H9 (cell line): ENCODE data around the gene PJA1. TPM values are rescaled to one million over a fixed set of nuclear protein-coding genes. Genes with fewer than 3 reads are reported as not detected.

Experiments used
- DNase-seq: peaks from one replicate; pipeline ENCODE4 v3.0.0-alpha.2; 2017
- H2AFZ ChIP-seq: one replicate; pipeline ENCODE4 v1.6.1; 2013; ENCODE audit warnings: mild to moderate bottlenecking, low read length, control low read depth, moderate library complexity
- H2AK5ac ChIP-seq: 2 replicates; pipeline ENCODE4 v1.6.1; 2013; ENCODE audit warnings: low read length, control low read depth, mixed read lengths; ENCODE audit not compliant: insufficient read length
- H2BK120ac ChIP-seq: one replicate; pipeline ENCODE4 v1.6.1; 2013; ENCODE audit warnings: low read depth, mild to moderate bottlenecking, low read length, control low read depth, inconsistent platforms; ENCODE audit not compliant: poor library complexity, severe bottlenecking
- H2BK12ac ChIP-seq: 2 replicates; pipeline ENCODE4 v1.6.1; 2013; ENCODE audit warnings: low read length, control low read depth, mixed read lengths, low read depth; ENCODE audit not compliant: insufficient read length
- H2BK15ac ChIP-seq: 2 replicates; pipeline ENCODE4 v1.6.1; 2013; ENCODE audit warnings: low read depth, low read length, control low read depth
- H2BK20ac ChIP-seq: one replicate; pipeline ENCODE4 v1.6.1; 2013; ENCODE audit warnings: low read depth, mild to moderate bottlenecking, low read length, control low read depth, inconsistent platforms; ENCODE audit not compliant: poor library complexity, severe bottlenecking
- H2BK5ac ChIP-seq: 2 replicates; pipeline ENCODE4 v1.6.1; 2013; ENCODE audit warnings: low read length, control low read depth, mixed read lengths; ENCODE audit not compliant: insufficient read length
- H3K14ac ChIP-seq: 2 replicates; pipeline ENCODE4 v1.6.1; 2013; ENCODE audit warnings: low read length, control low read depth; ENCODE audit not compliant: insufficient read depth
- H3K18ac ChIP-seq: 2 replicates; pipeline ENCODE4 v1.6.1; 2013; ENCODE audit warnings: low read depth, mild to moderate bottlenecking, mixed read lengths, low read length, control low read depth; ENCODE audit not compliant: insufficient read length
- H3K23ac ChIP-seq: 2 replicates; pipeline ENCODE4 v1.6.1; 2013; ENCODE audit warnings: low read length, control low read depth, mixed read lengths, low read depth; ENCODE audit not compliant: insufficient read length
- H3K23me2 ChIP-seq: 2 replicates; pipeline ENCODE4 v1.6.1; 2013; ENCODE audit warnings: low read depth, mild to moderate bottlenecking, mixed read lengths, low read length, control low read depth; ENCODE audit not compliant: insufficient read length, poor library complexity, severe bottlenecking
- H3K27ac ChIP-seq: 2 replicates; pipeline ENCODE4 v1.5.1; 2013; ENCODE audit warnings: low read length, control low read depth, mixed read lengths, low read depth; ENCODE audit not compliant: insufficient read length
- H3K27me3 ChIP-seq: 2 replicates; pipeline ENCODE4 v1.6.1; 2013; ENCODE audit warnings: low read length, control low read depth, inconsistent platforms; ENCODE audit not compliant: insufficient read depth
- H3K4ac ChIP-seq: 2 replicates; pipeline ENCODE4 v1.6.1; 2013; ENCODE audit warnings: low read depth, mild to moderate bottlenecking, control low read depth, inconsistent platforms, low read length, moderate library complexity
- H3K4me1 ChIP-seq: 2 replicates; pipeline ENCODE4 v1.6.1; 2013; ENCODE audit warnings: low read length, control low read depth, inconsistent platforms; ENCODE audit not compliant: insufficient read depth
- H3K4me2 ChIP-seq: 2 replicates; pipeline ENCODE4 v1.6.1; 2013; ENCODE audit warnings: low read length, control low read depth, mixed read lengths; ENCODE audit not compliant: insufficient read length, insufficient read depth
- H3K56ac ChIP-seq: 2 replicates; pipeline ENCODE4 v1.6.1; 2013; ENCODE audit warnings: low read depth, mild to moderate bottlenecking, mixed read lengths, low read length, control low read depth; ENCODE audit not compliant: insufficient read length
- H3K79me1 ChIP-seq: 2 replicates; pipeline ENCODE4 v1.6.1; 2013; ENCODE audit warnings: low read depth, mild to moderate bottlenecking, moderate library complexity, low read length, control low read depth, inconsistent platforms; ENCODE audit not compliant: insufficient read depth, poor library complexity, severe bottlenecking
- H3K79me2 ChIP-seq: 2 replicates; pipeline ENCODE4 v1.6.1; 2013; ENCODE audit warnings: low read length, control low read depth, inconsistent platforms; ENCODE audit not compliant: insufficient read depth
- H3K9ac ChIP-seq: 2 replicates; pipeline ENCODE4 v1.6.1; 2013; ENCODE audit warnings: low read length, control low read depth, mixed read lengths; ENCODE audit not compliant: insufficient read length; ENCODE audit errors: extremely low read depth
- H3K9me3 ChIP-seq: one replicate; pipeline ENCODE4 v1.6.1; 2013; ENCODE audit warnings: low read depth, low read length, inconsistent platforms; ENCODE audit not compliant: control insufficient read depth
- H3T11ph ChIP-seq: one replicate; pipeline ENCODE4 v1.6.1; 2013; ENCODE audit warnings: mild to moderate bottlenecking, low read length, control low read depth, inconsistent platforms
- H4K20me1 ChIP-seq: one replicate; pipeline ENCODE4 v1.6.1; 2013; ENCODE audit not compliant: control insufficient read depth, insufficient read length, insufficient read depth
- H4K5ac ChIP-seq: 2 replicates; pipeline ENCODE4 v1.6.1; 2013; ENCODE audit warnings: low read depth, mild to moderate bottlenecking, mixed read lengths, low read length, control low read depth; ENCODE audit not compliant: insufficient read length
- H4K8ac ChIP-seq: replicated peaks from 2 replicates; pipeline ENCODE4 v1.6.1; 2013; ENCODE audit warnings: low read length, control low read depth, mixed read lengths, low read depth; ENCODE audit not compliant: insufficient read length
- H4K91ac ChIP-seq: 2 replicates; pipeline ENCODE4 v1.6.1; 2013; ENCODE audit warnings: low read depth, mild to moderate bottlenecking, moderate library complexity, mixed read lengths, low read length, control low read depth; ENCODE audit not compliant: insufficient read length
- H3K27ac Mint-ChIP-seq, 3 experiments: 2 replicates in 2 of 3; 3 replicates in 1 of 3; pipeline ENCODE4 v1.8.0; 2020 to 2021; ENCODE audit warnings: mixed read lengths in 3 of 3, mild to moderate bottlenecking in 1 of 3, moderate library complexity in 1 of 3
- H3K27me3 Mint-ChIP-seq: 2 replicates; pipeline ENCODE4 v1.8.0; 2021; ENCODE audit warnings: low read depth, mild to moderate bottlenecking, moderate library complexity, mixed read lengths
- H3K36me3 Mint-ChIP-seq, 3 experiments: 2 replicates in 2 of 3; 3 replicates in 1 of 3; pipeline ENCODE4 v1.8.0; 2020 to 2021; ENCODE audit warnings: low read depth in 3 of 3, mixed read lengths in 3 of 3; ENCODE audit not compliant: insufficient read depth in 1 of 3
- H3K4me1 Mint-ChIP-seq, 2 experiments: 2 replicates each; pipeline ENCODE4 v1.8.0; 2020; ENCODE audit warnings: mixed read lengths in 2 of 2
- H3K4me3 Mint-ChIP-seq, 2 experiments: 2 replicates in 1 of 2; 3 replicates in 1 of 2; pipeline ENCODE4 v1.8.0; 2020 to 2021; ENCODE audit warnings: mild to moderate bottlenecking in 2 of 2, mixed read lengths in 2 of 2, moderate library complexity in 1 of 2
- H3K9me3 Mint-ChIP-seq, 2 experiments: 2 replicates in 1 of 2; 3 replicates in 1 of 2; pipeline ENCODE4 v1.8.0; 2020; ENCODE audit warnings: mild to moderate bottlenecking in 2 of 2, mixed read lengths in 2 of 2, moderate library complexity in 1 of 2
- CTCF ChIP-seq: fragments of 200-600 bp; sonication (generic); conservative IDR thresholded peaks from 3 replicates; pipeline ENCODE4 v1.8.0; 2021; ENCODE audit warnings: antibody characterized with exemption, mild to moderate bottlenecking
- WGBS: extraction: QIAGEN DNeasy Blood & Tissue Kit; methylation state at CpG from one replicate; pipeline ENCODE4 v1.1.7; 2013; ENCODE audit warnings: missing lambda C conversion rate, low lambda C conversion rate, mixed read lengths; ENCODE audit not compliant: insufficient read length; ENCODE audit errors: extremely low coverage; 5-methylcytosine and 5-hydroxymethylcytosine counted together
- total RNA-seq: library from RNA; stranded (reverse); gene quantifications from 2 replicates; pipeline ENCODE4 v1.2.1, GENCODE V29; 2021

Gene PJA1
- total RNA-seq, 1 experiment from 2014 or later = 41.4 TPM

GRCh38 chrX:69185141-69185540 lies 19.9 kb upstream of the PJA1 start:
- Mint-ChIP-seq H3K27ac (no peak overlapping the region), H3K27me3 (peaks cover 34% of the 10 kb centered on the region), H3K4me3 (no peak overlapping the region), H3K9me3 (peaks cover 59 to 66% of the 10 kb centered on the region in 2 experiments), H3K36me3 (peaks cover 0 to 4% (median 2%) of the 10 kb centered on the region in 3 experiments; a peak in 3 of 7 replicates), H3K4me1 (peaks cover 9 to 15% of the 10 kb centered on the region in 2 experiments)
- Histone ChIP-seq H2BK15ac (no peak overlapping the region), H3K14ac (no peak overlapping the region), H3K27me3 (no peaks in the 10 kb centered on the region), H3K18ac (no peak overlapping the region), H3K23ac (no peak overlapping the region), H4K91ac (no peak overlapping the region), H3K9me3 (no peaks in the 10 kb centered on the region), H3K4me1 (no peaks in the 10 kb centered on the region), H3K79me2 (no peaks in the 10 kb centered on the region), H2BK12ac (no peak overlapping the region), H2AFZ (no peak overlapping the region), H2BK120ac (no peak overlapping the region), H3K56ac (no peak overlapping the region), H3K9ac (no peak overlapping the region), H2AK5ac (no peak overlapping the region), H3K23me2 (no peaks in the 10 kb centered on the region), H3K4ac (no peak overlapping the region), H3K27ac (no peak overlapping the region), H2BK5ac (no peak overlapping the region), H2BK20ac (no peak overlapping the region), H4K8ac (no peak overlapping the region), H3T11ph (no peak overlapping the region), H3K79me1 (no peaks in the 10 kb centered on the region), H3K4me2 (no peak overlapping the region), H4K5ac (no peak overlapping the region), H4K20me1 (no peaks in the 10 kb centered on the region)
- TF ChIP-seq CTCF = no peak
- WGBS = no CpG with 5 or more reads among the region's 3 CpGs
- peak; percentile 1 for DNase-seq
